Fibroblast of peridontal ligament (primary cell): ENCODE data around the gene POLG2.
"Not testable (repeated sequence)": the region's sequence is repeated elsewhere in the genome, so short reads cannot be mapped to it uniquely, and the experiment has no call there.

Experiments used
- DNase-seq: peaks from one replicate; pipeline ENCODE4 v3.0.0-alpha.2; 2010; ENCODE audit errors: extremely low read depth

Gene POLG2

GRCh38 chr17:64505340-64506200, 8.7 kb upstream of the POLG2 start:
- peak; percentile 90 for DNase-seq

GRCh38 chr17:64504769-64505339, 8.0 kb upstream of the POLG2 start:
- no peak for DNase-seq

- peak; percentile 28 for DNase-seq
Observed at GRCh38 chr17:64503821-64504768, 7.2 kb upstream of the POLG2 start.

GRCh38 chr17:64503341-64503740, 6.5 kb upstream of the POLG2 start:
- DNase-seq: no peak

GRCh38 chr17:64502809-64503208, 6.0 kb upstream of the POLG2 start:
- DNase-seq: peak; percentile 67

GRCh38 chr17:64502021-64502420, 5.2 kb upstream of the POLG2 start:
- no peak for DNase-seq

GRCh38 chr17:64500862-64501765, 4.3 kb upstream of the POLG2 start:
- DNase-seq: no peak

- no peak for DNase-seq
Observed at GRCh38 chr17:64500487-64500859, 3.6 kb upstream of the POLG2 start.

GRCh38 chr17:64499805-64500486, 3.1 kb upstream of the POLG2 start:
- DNase-seq: peak; percentile 45

GRCh38 chr17:64498308-64499203, 1.7 kb upstream of the POLG2 start:
- peak; percentile 31 for DNase-seq

GRCh38 chr17:64497565-64498035, 746 bp upstream of the POLG2 start:
- DNase-seq: no peak

GRCh38 chr17:64496348-64496785, 487 bp downstream of the POLG2 start:
- no peak for DNase-seq

GRCh38 chr17:64495300-64495699, 1.6 kb downstream of the POLG2 start:
- DNase-seq: not testable (repeated sequence)

- DNase-seq: no peak
Observed at GRCh38 chr17:64494121-64494520, 2.7 kb downstream of the POLG2 start.

- peak; percentile 30 for DNase-seq
Observed at GRCh38 chr17:64492481-64493109, 4.3 kb downstream of the POLG2 start.

GRCh38 chr17:64491994-64492393, 4.9 kb downstream of the POLG2 start:
- DNase-seq: peak; percentile 35

- DNase-seq: peak; percentile 56
Observed at GRCh38 chr17:64491034-64491860, 5.6 kb downstream of the POLG2 start.

- DNase-seq: no peak
Observed at GRCh38 chr17:64488301-64488700, 8.6 kb downstream of the POLG2 start.
